ENCODE results near the gene SORCS2.

The SORCS2 gene

GRCh38 chr4:7542781-7543180 lies 350.4 kb downstream of the SORCS2 start:
- no peak for DNase-seq

- no peak for DNase-seq
Observed at GRCh38 chr4:7546152-7546808, 353.9 kb downstream of the SORCS2 start.

- DNase-seq, result no peak
Observed at GRCh38 chr4:7546809-7547367, 354.6 kb downstream of the SORCS2 start.

DNA sequence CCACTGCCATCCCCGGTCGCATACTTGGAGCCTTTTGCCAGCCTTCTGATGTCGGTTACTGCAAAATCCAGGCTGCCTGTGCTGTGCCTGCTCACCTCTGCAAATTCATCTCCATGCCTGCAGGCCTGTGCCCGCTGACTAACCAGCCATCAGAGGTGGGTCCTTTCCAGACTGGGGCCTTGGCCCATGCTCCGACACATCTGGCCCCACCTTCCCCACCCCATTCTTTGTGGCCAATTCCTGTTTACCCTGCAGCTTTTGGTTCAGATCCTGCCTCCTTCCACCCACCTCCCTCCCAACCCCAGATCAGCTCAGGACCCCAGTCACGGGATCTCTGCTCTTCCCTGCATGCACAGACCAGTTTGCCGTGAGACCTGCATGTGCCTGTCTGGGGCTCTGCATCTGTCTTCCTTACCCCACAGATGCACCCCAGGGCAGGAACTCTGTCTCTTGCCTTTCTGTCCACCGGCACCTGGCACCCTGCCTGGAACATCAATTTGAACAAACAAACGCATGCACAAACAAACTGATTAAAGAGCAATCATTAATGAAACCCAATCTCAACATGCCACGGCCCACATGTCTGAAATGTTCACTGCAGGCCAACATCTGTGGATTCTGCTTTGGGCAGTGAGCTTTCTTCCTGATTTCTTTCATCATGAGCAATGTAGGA lies 355.2 kb downstream of the SORCS2 start:
- no peak for DNase-seq

DNA sequence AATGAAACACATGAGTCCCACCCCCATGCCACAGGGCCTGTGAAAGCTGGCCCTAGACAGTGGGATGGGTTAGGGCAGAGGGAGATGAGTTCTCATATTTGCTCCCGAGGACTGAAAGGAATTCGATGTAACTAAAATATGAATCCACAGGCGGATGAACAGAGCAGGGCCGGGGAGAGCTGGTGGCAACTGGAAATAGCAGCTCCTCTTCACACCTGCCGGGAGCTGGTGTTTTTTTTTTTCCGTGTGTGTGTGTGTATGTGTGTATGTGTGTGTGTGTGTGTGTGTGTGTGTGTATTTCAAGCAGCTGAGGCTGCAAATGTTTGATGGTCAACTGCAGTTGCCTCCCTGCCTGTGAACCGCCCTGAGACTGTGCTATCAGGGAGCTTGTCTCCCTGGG lies 357.5 kb downstream of the SORCS2 start:
- no peak for DNase-seq

GRCh38 chr4:7552466-7552865 lies 360.1 kb downstream of the SORCS2 start:
- no peak for DNase-seq

DNA sequence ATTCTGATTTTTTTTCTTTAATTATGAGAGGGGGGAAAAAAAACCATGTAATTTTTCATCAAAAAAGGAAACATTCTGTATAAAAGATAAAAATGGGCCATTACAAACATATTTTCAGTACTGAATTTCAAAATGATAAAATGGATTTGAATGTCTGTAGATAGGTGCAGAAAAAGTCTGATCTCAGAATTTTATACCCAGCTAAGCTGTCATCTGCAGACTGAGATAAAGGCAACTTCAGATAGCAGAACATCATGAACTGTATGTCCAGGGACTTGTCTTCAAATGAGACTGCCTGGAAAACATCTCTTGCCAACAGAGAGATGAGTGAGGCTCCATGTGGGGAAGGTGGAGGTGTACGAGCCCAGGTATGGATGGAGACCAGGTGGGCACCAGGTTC lies 360.9 kb downstream of the SORCS2 start:
- DNase-seq, result no peak

- DNase-seq, result no peak
Observed at GRCh38 chr4:7554905-7555304, 362.6 kb downstream of the SORCS2 start.

DNA sequence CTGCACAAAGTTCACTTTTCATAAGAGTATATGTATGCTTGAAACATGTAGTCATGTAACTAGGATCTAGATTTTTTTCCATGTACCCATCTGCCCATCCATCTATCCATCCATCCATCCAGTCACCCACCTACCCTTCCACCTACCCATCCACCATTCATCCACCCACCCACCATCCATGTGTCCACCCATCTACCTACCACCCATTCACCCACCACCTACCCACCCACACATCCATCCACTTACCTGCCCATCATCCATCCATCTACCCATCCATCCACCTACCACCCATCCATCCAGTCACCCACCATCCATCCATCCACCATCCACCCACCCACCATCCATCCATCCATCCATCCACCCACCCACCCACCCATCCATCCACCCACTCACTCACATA lies 364.2 kb downstream of the SORCS2 start:
- DNase-seq, result no peak

DNA sequence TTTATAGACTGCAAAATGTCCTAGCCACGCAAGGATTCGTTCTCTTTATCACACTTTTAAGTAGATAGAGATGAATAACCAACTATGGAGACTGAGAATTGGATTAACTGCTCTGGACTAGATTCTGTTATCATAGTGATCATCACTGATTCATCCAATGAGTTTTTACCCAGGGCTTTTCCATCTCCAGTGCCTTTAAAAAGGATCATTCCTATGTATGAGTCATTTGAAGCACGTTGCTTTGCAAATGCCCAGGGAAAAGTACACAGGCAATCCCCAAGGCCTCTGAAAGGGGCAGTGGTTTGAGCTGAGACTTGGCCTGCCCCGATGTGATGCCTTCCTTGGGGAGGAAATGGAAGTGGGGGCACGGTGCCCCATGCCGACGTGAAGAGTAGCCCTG lies 365.1 kb downstream of the SORCS2 start:
- DNase-seq, result no peak

DNA sequence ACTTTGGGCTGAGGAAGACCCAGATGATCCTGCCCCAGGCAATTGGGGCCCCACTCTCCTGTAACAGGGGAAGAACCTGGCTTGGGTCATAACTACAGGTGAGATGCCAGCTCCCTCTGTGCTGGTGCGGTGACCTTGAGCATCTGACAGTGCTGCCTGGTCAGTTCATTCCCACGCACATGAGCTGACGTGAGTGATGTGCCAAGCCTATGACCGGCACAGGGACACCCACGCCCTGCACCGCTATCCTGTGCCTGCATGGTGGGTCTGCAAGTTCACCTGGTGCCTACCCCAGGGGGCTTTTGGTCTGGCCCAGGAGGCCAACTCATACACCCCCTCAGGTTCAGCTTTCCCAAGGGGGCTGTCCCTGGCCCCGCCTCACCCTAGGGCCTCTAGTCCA lies 366.1 kb downstream of the SORCS2 start:
- no peak for DNase-seq

DNA sequence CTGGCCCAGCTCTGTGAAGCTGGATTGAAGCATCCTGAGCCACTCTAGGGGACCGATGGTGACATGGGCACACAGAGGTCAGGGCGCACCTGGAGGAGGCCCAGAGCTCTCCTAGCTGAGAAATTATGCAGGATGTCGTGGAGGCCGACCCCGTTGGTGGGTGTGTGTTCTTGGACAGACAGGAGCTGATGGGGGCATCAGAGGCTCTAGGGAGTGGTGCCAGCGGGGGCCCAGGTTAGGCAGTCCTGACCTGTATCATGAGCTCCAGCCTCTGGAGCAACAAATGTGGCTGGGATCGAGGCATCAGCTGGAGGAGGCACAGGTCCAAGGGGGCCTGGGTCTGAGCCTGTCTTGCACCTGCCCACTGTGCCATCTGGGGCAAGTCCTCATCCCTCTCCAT lies 367.0 kb downstream of the SORCS2 start:
- no peak for DNase-seq

- no peak for DNase-seq
Observed at GRCh38 chr4:7559741-7560395, 367.5 kb downstream of the SORCS2 start.

GRCh38 chr4:7561557-7561956 lies 369.2 kb downstream of the SORCS2 start:
- no peak for DNase-seq

- DNase-seq, result no peak
Observed at GRCh38 chr4:7564242-7564641, 371.9 kb downstream of the SORCS2 start.

DNA sequence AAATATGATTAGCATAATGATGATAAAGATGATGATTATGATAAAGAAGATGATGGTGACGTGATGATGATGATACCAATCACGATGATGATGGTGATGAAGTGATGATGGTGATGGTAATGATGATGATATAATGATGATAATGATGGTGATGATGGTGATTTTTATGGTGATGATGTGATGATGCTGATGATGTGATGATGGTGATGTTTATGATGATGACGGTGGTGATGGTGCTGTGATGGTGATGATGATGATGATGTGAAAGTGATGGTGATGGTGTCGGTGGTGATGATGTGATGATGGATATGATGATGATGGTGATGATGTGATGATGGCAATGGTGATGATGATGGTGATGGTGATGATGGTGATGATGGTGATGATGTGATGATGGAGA lies 373.1 kb downstream of the SORCS2 start:
- no peak for DNase-seq

- no peak for DNase-seq
Observed at GRCh38 chr4:7569810-7570783, 377.8 kb downstream of the SORCS2 start.

- no peak for DNase-seq
Observed at GRCh38 chr4:7571001-7571400, 378.7 kb downstream of the SORCS2 start.

GRCh38 chr4:7571701-7572100 lies 379.4 kb downstream of the SORCS2 start:
- DNase-seq, result no peak

GRCh38 chr4:7572894-7573293 lies 380.6 kb downstream of the SORCS2 start:
- no peak for DNase-seq

GRCh38 chr4:7573576-7574091 lies 381.3 kb downstream of the SORCS2 start:
- DNase-seq, result no peak

DNA sequence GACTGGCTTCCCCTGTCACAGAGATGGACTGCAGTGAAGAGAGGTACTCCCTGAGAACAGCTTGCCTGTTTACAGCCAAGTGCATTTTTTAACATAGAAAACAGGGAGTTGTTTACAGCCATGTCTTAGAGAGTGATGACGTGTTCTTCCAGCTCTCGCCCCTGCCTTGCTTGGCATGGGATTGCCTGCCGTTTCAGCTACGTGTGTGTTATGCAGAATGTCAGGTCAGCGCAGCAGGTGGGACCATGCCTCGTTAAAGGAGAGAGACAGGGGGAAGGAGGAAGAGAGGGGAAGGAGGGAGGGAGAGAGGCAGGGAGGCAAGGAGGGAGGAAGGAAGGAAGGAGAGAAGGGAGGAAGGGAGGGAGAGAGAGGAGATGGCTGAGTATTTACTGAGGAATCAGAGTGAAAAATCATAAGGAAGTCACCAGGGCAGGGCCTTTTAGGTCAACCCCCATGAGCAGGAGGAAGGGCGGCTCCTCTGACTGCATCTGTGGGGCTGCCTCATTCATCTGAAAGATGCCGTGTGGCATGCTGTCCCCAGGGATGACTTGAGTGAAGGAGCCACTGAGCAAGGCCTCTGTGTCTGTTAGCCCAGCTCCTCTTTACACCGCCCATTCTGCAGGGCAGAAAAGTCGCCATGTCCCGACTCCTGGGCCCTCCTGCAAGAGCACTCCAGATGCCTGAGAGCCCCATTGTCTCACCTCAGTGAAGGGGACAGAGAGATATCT lies 382.1 kb downstream of the SORCS2 start:
- DNase-seq, result no peak

All from activated CD8-positive, alpha-beta memory T cell treated with anti-CD3 and anti-CD28 coated beads, Interleukin-2, amount 50 U/mL, for 48 hours (primary cell).